NT2/D1 (cell line): Measurements from ENCODE around the gene KCNH6.

Source experiments
- SUZ12 ChIP-seq: IDR thresholded peaks from 2 replicates; pipeline ENCODE4 v1.6.1; 2011; ENCODE audit not compliant: insufficient read length, insufficient read depth; ENCODE audit errors: extremely low read depth
- YY1 ChIP-seq: IDR thresholded peaks from 2 replicates; pipeline ENCODE4 v1.6.1; 2011; ENCODE audit not compliant: insufficient read length, insufficient read depth
- ZNF274 ChIP-seq: IDR thresholded peaks from 2 replicates; pipeline ENCODE4 v1.6.1; 2011; ENCODE audit warnings: mild to moderate bottlenecking, low read depth, low read length

DNA sequence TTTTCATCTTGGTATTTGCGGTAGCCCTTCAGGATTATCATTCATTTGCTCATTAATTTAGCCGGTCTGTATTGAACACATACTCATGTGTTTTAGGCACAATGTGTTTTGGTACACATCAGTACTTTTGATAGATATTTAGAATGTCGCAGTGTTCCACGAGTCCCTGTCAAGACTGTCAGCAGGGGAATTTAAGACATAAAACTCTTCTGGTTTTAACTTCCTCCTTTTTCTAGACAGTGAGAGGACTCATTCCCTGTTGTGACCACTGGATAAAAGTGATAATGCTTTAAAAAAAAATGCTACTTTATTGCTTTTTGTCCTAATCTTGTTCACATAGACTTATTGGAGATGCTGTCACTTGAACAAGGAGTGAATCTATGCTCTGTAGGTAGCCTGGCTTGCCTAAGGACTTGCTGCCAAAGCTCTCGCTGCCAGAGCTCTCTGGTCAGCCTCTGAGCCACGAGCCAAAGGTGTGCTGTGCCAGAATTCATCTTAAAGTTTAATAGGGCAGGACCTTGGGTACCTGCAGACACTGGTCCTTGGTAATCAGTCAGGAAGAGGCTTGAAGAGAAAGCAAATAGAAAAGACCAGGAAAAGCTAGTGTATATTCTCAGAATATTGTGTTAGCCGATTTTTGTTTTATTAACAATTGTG is 32.5 kb downstream of the KCNH6 start:
- TF ChIP-seq YY1 = no peak
- TF ChIP-seq ZNF274 = no peak
- TF ChIP-seq SUZ12 = no peak
